BJ (cell line): ENCODE data around the gene MACROH2A1. TPM values are rescaled to one million over a fixed set of nuclear protein-coding genes. Genes with fewer than 3 reads are reported as not detected.

ENCODE experiments used
- CTCF ChIA-PET: fragments of 350-600 bp; formaldehyde crosslinking; extraction: SDS; loops from one replicate; lab custom pipeline; 2021; ENCODE audit warnings: antibody characterized with exemption, inconsistent platforms; lab: Yijun Ruan, JAX
- POLR2A ChIA-PET: fragments of 300-600 bp; sonication (Branson Sonifier 250); formaldehyde crosslinking; extraction: SDS; loops from one replicate; lab custom pipeline; 2021; ENCODE audit warnings: antibody characterized with exemption; lab: Charles Lee
- DNase-seq: peaks from one replicate; pipeline ENCODE4 v3.0.0-alpha.2; 2011; ENCODE audit warnings: low read depth
- H3K27me3 ChIP-seq: 2 replicates; pipeline ENCODE4 v1.6.0; 2011; ENCODE audit warnings: low read length; ENCODE audit not compliant: control insufficient read depth, insufficient read depth
- H3K36me3 ChIP-seq: 2 replicates; pipeline ENCODE4 v1.5.1; 2011; ENCODE audit warnings: low read length; ENCODE audit not compliant: control insufficient read depth, insufficient read depth
- H3K4me3 ChIP-seq: 2 replicates; pipeline ENCODE4 v1.5.1; 2011; ENCODE audit warnings: low read depth, mild to moderate bottlenecking, control low read depth, low read length
- polyA plus RNA-seq: library from polyadenylated mRNA; depleted of rRNA; stranded (reverse); fragments of >200 nt; gene quantifications from 2 replicates; pipeline ENCODE4 v1.2.3, GENCODE V29; 2011
- TF ChIP-seq, protein P1 (sequence below): IDR thresholded peaks from 2 replicates; pipeline ENCODE4 v1.5.1; 2011; ENCODE audit warnings: low read depth, mild to moderate bottlenecking, control low read depth, inconsistent platforms, low read length, moderate library complexity; ENCODE audit not compliant: insufficient read depth

MACROH2A1 gene
- polyA plus RNA-seq, 1 experiment, result 96.0 TPM

DNA sequence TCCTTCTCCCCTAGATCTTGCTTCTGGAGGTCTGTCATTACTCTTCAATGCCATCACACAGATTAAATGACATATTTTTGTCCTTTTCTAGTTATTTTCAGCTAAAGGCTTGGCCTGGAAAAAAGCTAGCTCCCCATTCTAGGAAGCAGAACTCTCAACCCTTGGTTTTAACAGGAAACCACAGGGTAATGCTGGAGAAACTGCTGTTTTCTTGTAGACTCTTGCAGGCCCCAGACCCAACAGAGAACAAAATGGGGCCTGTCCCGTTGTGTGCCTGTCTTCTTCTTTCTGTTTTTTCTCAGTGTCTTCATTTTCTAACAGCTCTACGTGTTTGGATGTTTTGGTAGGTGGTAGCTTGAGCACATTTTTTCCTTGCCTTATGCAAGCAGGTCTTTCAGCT, 26.6 kb upstream of the MACROH2A1 start:
- CTCF ChIA-PET, result interaction anchor here (0.5 to 5.8 kb wide), 30 partner anchors 9 to 681 kb away, joined by 3 to 60 read pairs (median 4); no protein-coding TSS in a partner anchor
- POLR2A ChIA-PET, result no interaction called here
- TF ChIP-seq, protein P1, sequence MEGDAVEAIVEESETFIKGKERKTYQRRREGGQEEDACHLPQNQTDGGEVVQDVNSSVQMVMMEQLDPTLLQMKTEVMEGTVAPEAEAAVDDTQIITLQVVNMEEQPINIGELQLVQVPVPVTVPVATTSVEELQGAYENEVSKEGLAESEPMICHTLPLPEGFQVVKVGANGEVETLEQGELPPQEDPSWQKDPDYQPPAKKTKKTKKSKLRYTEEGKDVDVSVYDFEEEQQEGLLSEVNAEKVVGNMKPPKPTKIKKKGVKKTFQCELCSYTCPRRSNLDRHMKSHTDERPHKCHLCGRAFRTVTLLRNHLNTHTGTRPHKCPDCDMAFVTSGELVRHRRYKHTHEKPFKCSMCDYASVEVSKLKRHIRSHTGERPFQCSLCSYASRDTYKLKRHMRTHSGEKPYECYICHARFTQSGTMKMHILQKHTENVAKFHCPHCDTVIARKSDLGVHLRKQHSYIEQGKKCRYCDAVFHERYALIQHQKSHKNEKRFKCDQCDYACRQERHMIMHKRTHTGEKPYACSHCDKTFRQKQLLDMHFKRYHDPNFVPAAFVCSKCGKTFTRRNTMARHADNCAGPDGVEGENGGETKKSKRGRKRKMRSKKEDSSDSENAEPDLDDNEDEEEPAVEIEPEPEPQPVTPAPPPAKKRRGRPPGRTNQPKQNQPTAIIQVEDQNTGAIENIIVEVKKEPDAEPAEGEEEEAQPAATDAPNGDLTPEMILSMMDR, result no peak

DNA sequence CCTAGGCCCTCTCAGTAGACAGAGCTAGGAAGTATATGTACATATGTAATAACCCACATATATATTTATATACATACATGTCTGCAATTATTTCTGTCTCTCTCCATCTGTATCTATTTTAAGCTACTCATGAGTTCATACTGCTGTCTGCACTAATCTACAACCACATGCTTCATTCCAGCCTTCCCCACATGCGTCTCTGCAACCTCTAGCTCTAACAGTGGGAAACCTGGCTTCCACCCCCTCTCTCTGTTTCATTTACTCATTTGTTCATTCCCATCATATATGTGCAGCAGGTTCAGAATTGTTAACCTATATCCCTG, 24.8 kb upstream of the MACROH2A1 start:
- ChIA-PET POLR2A (no interaction called here), CTCF (interaction anchor here (1.4 to 5.8 kb wide), 4 partner anchors 13 to 128 kb away, joined by 4 to 60 read pairs (median 5); no protein-coding TSS in a partner anchor)

More for the DNA sequence above, 26.6 kb upstream of the MACROH2A1 start:
- DNase-seq, result no peak
- H3K36me3 ChIP-seq, result no peaks in the 10 kb centered on the region
- no peaks in the 10 kb centered on the region for H3K27me3 ChIP-seq
- no peak overlapping the region for H3K4me3 ChIP-seq

DNA sequence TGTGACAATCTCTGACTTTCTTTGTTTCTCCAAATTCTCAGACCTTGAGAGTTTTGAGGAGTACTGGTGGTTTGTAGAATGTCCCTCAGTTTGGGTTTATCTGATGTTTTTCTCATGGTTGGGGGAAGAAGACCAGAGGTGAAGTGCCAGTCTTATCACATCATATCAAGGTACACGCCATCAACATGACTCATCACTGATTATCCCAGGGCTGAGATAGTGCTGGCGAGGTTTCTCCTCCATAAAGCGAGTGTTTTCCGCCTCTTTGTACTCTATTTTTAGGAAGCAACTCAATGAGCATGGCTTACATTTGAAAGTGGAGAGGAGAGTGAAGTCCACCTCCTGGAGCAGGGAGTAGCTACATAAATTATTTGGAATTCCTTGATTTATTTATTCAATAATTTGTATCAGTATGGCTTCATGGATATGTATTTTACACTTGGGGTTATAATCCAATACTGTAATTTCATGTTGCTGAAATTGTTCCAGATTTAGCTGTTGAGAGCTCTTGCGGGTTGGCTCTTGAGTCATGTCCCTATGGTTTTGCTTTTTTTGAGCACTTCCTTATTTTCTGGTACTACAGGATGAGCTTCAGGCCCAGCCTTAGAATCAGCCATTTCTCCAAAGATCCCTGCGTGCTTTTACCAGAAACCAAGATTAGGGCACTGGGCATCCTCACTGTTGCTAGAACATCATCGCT, 24.3 kb upstream of the MACROH2A1 start:
- POLR2A ChIA-PET, result no interaction called here
- TF ChIP-seq, protein P1, result no peak
- H3K4me3 ChIP-seq, result no peak overlapping the region

More for the DNA sequence above, 24.8 kb upstream of the MACROH2A1 start:
- DNase-seq, result no peak
- TF ChIP-seq, protein P1, result no peak
- Histone ChIP-seq H3K27me3 (no peaks in the 10 kb centered on the region), H3K36me3 (no peaks in the 10 kb centered on the region), H3K4me3 (no peak overlapping the region)

DNA sequence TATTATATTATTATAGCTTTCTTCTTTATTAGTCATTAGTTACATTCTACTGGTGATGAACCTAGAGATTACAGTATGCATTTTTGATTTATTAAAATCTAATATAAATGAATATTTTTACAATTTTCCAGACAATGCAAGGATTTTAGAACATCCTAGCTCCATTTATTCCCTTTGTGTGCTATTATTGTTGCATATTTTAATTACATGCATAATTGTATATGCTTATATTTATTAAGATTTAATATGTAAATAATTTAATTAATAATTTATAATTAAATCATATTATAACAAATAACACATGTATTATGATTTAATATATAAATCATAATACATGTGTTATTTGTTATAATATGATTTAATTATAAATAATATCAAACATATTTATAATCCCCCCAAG, 23.4 kb upstream of the MACROH2A1 start:
- Histone ChIP-seq H3K27me3 (no peaks in the 10 kb centered on the region), H3K36me3 (no peaks in the 10 kb centered on the region), H3K4me3 (no peak overlapping the region)
- POLR2A ChIA-PET, result no interaction called here
- CTCF ChIA-PET, result no interaction called here
- TF ChIP-seq, protein P1, result no peak
- DNase-seq, result no peak

More for the DNA sequence above, 24.3 kb upstream of the MACROH2A1 start:
- CTCF ChIA-PET, result interaction anchor here (1.4 to 5.8 kb wide), 4 partner anchors 14 to 129 kb away, joined by 4 to 60 read pairs (median 5); no protein-coding TSS in a partner anchor
- no peak for DNase-seq
- no peaks in the 10 kb centered on the region for H3K36me3 ChIP-seq
- H3K27me3 ChIP-seq, result no peaks in the 10 kb centered on the region

- TF ChIP-seq, protein P1, result no peak
- ChIA-PET POLR2A (no interaction called here), CTCF (interaction anchor here (1.6 kb wide), 1 partner anchor 8 kb away, joined by 8 read pairs; no protein-coding TSS in a partner anchor)
Observed at GRCh38 chr5:135417083-135417482, 18.1 kb upstream of the MACROH2A1 start.

More at GRCh38 chr5:135417083-135417482, 18.1 kb upstream of the MACROH2A1 start:
- Histone ChIP-seq H3K27me3 (no peaks in the 10 kb centered on the region), H3K36me3 (no peaks in the 10 kb centered on the region), H3K4me3 (no peak overlapping the region)
- DNase-seq, result no peak
